ENCODE measurements around the gene TTLL12.

DNA sequence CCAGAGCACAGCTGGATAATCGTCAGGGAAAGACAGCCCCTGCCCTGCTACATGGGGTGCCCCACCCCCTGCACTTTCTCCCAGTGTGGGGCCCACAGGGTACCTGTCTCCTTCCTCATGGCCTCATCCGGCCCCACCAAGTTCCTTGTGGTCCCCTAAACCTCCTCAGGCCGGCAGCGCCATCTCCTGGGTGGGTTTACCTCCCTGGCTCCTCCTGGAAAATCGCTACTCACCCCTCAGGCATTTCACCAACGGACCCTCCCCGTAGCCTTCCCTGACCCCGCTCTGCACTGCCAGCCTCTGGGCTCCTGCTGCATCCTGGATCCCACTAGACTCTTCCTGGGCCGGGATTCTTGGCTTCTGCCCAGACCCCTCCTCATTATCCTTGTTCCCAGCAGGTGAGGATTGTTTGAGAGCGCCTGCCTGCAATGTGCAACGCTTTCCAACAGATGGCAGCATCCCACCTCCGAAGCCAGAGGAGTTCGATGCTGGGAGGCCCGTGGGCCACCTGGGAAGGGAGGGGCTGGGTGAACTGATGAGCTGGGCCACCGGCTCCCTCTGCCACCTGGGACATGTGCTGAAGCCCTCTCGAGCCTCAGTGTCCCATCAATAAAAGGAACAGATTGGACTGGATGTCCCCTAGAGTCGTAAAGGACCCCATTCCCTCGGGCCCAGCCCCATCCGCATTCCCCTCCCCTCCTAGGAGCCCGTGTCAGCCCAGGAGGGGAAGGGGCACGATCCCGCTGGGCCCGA is 44.2 kb upstream of the TTLL12 start:
- TF ChIP-seq, protein P1, sequence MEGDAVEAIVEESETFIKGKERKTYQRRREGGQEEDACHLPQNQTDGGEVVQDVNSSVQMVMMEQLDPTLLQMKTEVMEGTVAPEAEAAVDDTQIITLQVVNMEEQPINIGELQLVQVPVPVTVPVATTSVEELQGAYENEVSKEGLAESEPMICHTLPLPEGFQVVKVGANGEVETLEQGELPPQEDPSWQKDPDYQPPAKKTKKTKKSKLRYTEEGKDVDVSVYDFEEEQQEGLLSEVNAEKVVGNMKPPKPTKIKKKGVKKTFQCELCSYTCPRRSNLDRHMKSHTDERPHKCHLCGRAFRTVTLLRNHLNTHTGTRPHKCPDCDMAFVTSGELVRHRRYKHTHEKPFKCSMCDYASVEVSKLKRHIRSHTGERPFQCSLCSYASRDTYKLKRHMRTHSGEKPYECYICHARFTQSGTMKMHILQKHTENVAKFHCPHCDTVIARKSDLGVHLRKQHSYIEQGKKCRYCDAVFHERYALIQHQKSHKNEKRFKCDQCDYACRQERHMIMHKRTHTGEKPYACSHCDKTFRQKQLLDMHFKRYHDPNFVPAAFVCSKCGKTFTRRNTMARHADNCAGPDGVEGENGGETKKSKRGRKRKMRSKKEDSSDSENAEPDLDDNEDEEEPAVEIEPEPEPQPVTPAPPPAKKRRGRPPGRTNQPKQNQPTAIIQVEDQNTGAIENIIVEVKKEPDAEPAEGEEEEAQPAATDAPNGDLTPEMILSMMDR (IDR thresholded peaks at IDR 0.05) = peak; percentile 61 to 85 (median 80)
- TF ChIP-seq POLR2A (IDR thresholded peaks at IDR 0.05) = no peak

All from esophagus squamous epithelium (tissue), 4 donors.